ENCODE measurements around the gene ELMOD3. TPM values are rescaled to one million over a fixed set of nuclear protein-coding genes. Genes with fewer than 3 reads are reported as not detected.
"Not testable (repeated sequence)": the region's sequence is repeated elsewhere in the genome, so short reads cannot be mapped to it uniquely, and the experiment has no call there.

The ELMOD3 gene
- total RNA-seq, 1 experiment from 2014 or later = 22.6 TPM

- no peak for DNase-seq (ENCODE audit: low read depth)
Observed at GRCh38 chr2:85329181-85329651, 25.4 kb upstream of the ELMOD3 start.

- DNase-seq (ENCODE audit: low read depth) = not testable (repeated sequence)
Observed at GRCh38 chr2:85329701-85330100, 24.9 kb upstream of the ELMOD3 start.

- no peak for DNase-seq (ENCODE audit: low read depth)
Observed at GRCh38 chr2:85330839-85331636, 23.5 kb upstream of the ELMOD3 start.

- not testable (repeated sequence) for DNase-seq (ENCODE audit: low read depth)
Observed at GRCh38 chr2:85333877-85334276, 20.7 kb upstream of the ELMOD3 start.

- DNase-seq (ENCODE audit: low read depth) = no peak
Observed at GRCh38 chr2:85334928-85335327, 19.6 kb upstream of the ELMOD3 start.

GRCh38 chr2:85340034-85340892 lies 14.3 kb upstream of the ELMOD3 start:
- no peak for DNase-seq (ENCODE audit: low read depth)

- DNase-seq (ENCODE audit: low read depth) = no peak
Observed at GRCh38 chr2:85341269-85342029, 13.1 kb upstream of the ELMOD3 start.

GRCh38 chr2:85342156-85342555 lies 12.4 kb upstream of the ELMOD3 start:
- no peak for DNase-seq (ENCODE audit: low read depth)

- not testable (repeated sequence) for DNase-seq (ENCODE audit: low read depth)
Observed at GRCh38 chr2:85343207-85343895, 11.2 kb upstream of the ELMOD3 start.

GRCh38 chr2:85344356-85344954 lies 10.1 kb upstream of the ELMOD3 start:
- DNase-seq (ENCODE audit: low read depth) = no peak

GRCh38 chr2:85347599-85347998 lies 7.0 kb upstream of the ELMOD3 start:
- DNase-seq (ENCODE audit: low read depth) = no peak

GRCh38 chr2:85353876-85354285 lies 688 bp upstream of the ELMOD3 start:
- DNase-seq (ENCODE audit: low read depth) = peak; percentile 23

- DNase-seq (ENCODE audit: low read depth) = peak; percentile 17
Observed at GRCh38 chr2:85355073-85355410, 473 bp downstream of the ELMOD3 start.

GRCh38 chr2:85355521-85355920 lies 952 bp downstream of the ELMOD3 start:
- DNase-seq (ENCODE audit: low read depth) = no peak

GRCh38 chr2:85356186-85356585 lies 1.6 kb downstream of the ELMOD3 start:
- no peak for DNase-seq (ENCODE audit: low read depth)

GRCh38 chr2:85357736-85358135 lies 3.2 kb downstream of the ELMOD3 start:
- DNase-seq (ENCODE audit: low read depth) = no peak

GRCh38 chr2:85362653-85363387 lies 8.3 kb downstream of the ELMOD3 start:
- DNase-seq (ENCODE audit: low read depth) = not testable (repeated sequence)

- no peak for DNase-seq (ENCODE audit: low read depth)
Observed at GRCh38 chr2:85367180-85367579, 12.6 kb downstream of the ELMOD3 start.

GRCh38 chr2:85368921-85369320 lies 14.4 kb downstream of the ELMOD3 start:
- no peak for DNase-seq (ENCODE audit: low read depth)

GRCh38 chr2:85369500-85369899 lies 14.9 kb downstream of the ELMOD3 start:
- no peak for DNase-seq (ENCODE audit: low read depth)

Measured in LHCN-M2 (cell line).